Measurements from ENCODE around the gene PJA1. TPM values are rescaled to one million over a fixed set of nuclear protein-coding genes. Genes with fewer than 3 reads are reported as not detected.

The PJA1 gene
- total RNA-seq, 2 experiments from 2014 or later = 18.4 to 20.2 TPM

- no peak overlapping the region for H2AFZ ChIP-seq (ENCODE audit: low read length)
- BruUV-seq (replicated peaks) = no TSS peak
- intact Hi-C loops (cut with micrococcal nuclease; ENCODE audit: unreplicated experiment) = no loop called here
- no peaks in the 10 kb centered on the region for H4K20me1 ChIP-seq (ENCODE audit: insufficient read depth, low read length)
- no peak overlapping the region for H3K4me2 ChIP-seq (ENCODE audit: low read length)
- DNase-seq (ENCODE audit: low spot score) = no peak
- CTCF ChIA-PET (ENCODE audit: unreplicated experiment) = no interaction called here
- no peak overlapping the region for H3K4me3 ChIP-seq (ENCODE audit: low read depth, low read length, poor library complexity, severe bottlenecking)
- no peaks in the 10 kb centered on the region for H3K9me3 ChIP-seq (ENCODE audit: low read length)
- no peaks in the 10 kb centered on the region for H3K4me1 ChIP-seq (ENCODE audit: insufficient read depth, low read length, poor library complexity, severe bottlenecking)
- H3K79me2 ChIP-seq (ENCODE audit: insufficient read depth, low read depth, low read length) = no peaks in the 10 kb centered on the region
- POLR2A ChIA-PET = interaction anchor here (1.1 kb wide), 1 partner anchor 12 kb away, joined by 3 read pairs; the partner anchor contains the start of gene PJA1
- H3K36me3 ChIP-seq (ENCODE audit: insufficient read depth, low read length) = no peaks in the 10 kb centered on the region
- no peak overlapping the region for H3K27ac ChIP-seq (ENCODE audit: low read depth, low read length, poor library complexity, severe bottlenecking)
- no peaks in the 10 kb centered on the region for H3K9me2 ChIP-seq (ENCODE audit: insufficient read depth, low read length)
- TF ChIP-seq EZH2phosphoT487 (IDR thresholded peaks at IDR 0.05; ENCODE audit: borderline replicate concordance, low read depth, low read length) = no peak
- no peak for TF ChIP-seq CTCF (conservative IDR thresholded peaks at IDR 0.05; ENCODE audit: low read length)
These were observed 12.4 kb upstream of the PJA1 start for GRCh38 chrX:69177511-69178162.

GRCh38 chrX:69176053-69176452 lies 10.8 kb upstream of the PJA1 start:
- no peaks in the 10 kb centered on the region for H3K36me3 ChIP-seq (ENCODE audit: insufficient read depth, low read length)
- intact Hi-C loops (cut with micrococcal nuclease; ENCODE audit: unreplicated experiment) = no loop called here
- no peaks in the 10 kb centered on the region for H4K20me1 ChIP-seq (ENCODE audit: insufficient read depth, low read length)
- BruUV-seq (replicated peaks) = no TSS peak
- no peak for TF ChIP-seq EZH2phosphoT487 (IDR thresholded peaks at IDR 0.05; ENCODE audit: borderline replicate concordance, low read depth, low read length)
- no peak for TF ChIP-seq CTCF (conservative IDR thresholded peaks at IDR 0.05; ENCODE audit: low read length)
- no peaks in the 10 kb centered on the region for H3K4me1 ChIP-seq (ENCODE audit: insufficient read depth, low read length, poor library complexity, severe bottlenecking)
- H3K4me2 ChIP-seq (ENCODE audit: low read length) = no peak overlapping the region
- no peaks in the 10 kb centered on the region for H3K9me3 ChIP-seq (ENCODE audit: low read length)
- H3K27ac ChIP-seq (ENCODE audit: low read depth, low read length, poor library complexity, severe bottlenecking) = no peak overlapping the region
- no peaks in the 10 kb centered on the region for H3K9me2 ChIP-seq (ENCODE audit: insufficient read depth, low read length)
- H3K79me2 ChIP-seq (ENCODE audit: insufficient read depth, low read depth, low read length) = no peaks in the 10 kb centered on the region
- POLR2A ChIA-PET = no interaction called here
- no peak for DNase-seq (ENCODE audit: low spot score)
- no peak overlapping the region for H2AFZ ChIP-seq (ENCODE audit: low read length)
- no peak overlapping the region for H3K4me3 ChIP-seq (ENCODE audit: low read depth, low read length, poor library complexity, severe bottlenecking)
- CTCF ChIA-PET (ENCODE audit: unreplicated experiment) = no interaction called here

- intact Hi-C loops (cut with micrococcal nuclease; ENCODE audit: unreplicated experiment) = no loop called here
- no peaks in the 10 kb centered on the region for H3K79me2 ChIP-seq (ENCODE audit: insufficient read depth, low read depth, low read length)
- no peaks in the 10 kb centered on the region for H3K4me1 ChIP-seq (ENCODE audit: insufficient read depth, low read length, poor library complexity, severe bottlenecking)
- H3K27ac ChIP-seq (ENCODE audit: low read depth, low read length, poor library complexity, severe bottlenecking) = no peak overlapping the region
- no peaks in the 10 kb centered on the region for H4K20me1 ChIP-seq (ENCODE audit: insufficient read depth, low read length)
- H3K4me2 ChIP-seq (ENCODE audit: low read length) = no peak overlapping the region
- H3K4me3 ChIP-seq (ENCODE audit: low read depth, low read length, poor library complexity, severe bottlenecking) = no peak overlapping the region
- ChIA-PET POLR2A (no interaction called here), CTCF (ENCODE audit: unreplicated experiment) (no interaction called here)
- H3K9me2 ChIP-seq (ENCODE audit: insufficient read depth, low read length) = no peaks in the 10 kb centered on the region
- BruUV-seq (replicated peaks) = no TSS peak
- no peaks in the 10 kb centered on the region for H3K36me3 ChIP-seq (ENCODE audit: insufficient read depth, low read length)
- TF ChIP-seq CTCF (conservative IDR thresholded peaks at IDR 0.05; ENCODE audit: low read length) = no peak
- TF ChIP-seq EZH2phosphoT487 (IDR thresholded peaks at IDR 0.05; ENCODE audit: borderline replicate concordance, low read depth, low read length) = no peak
- H2AFZ ChIP-seq (ENCODE audit: low read length) = no peak overlapping the region
- H3K9me3 ChIP-seq (ENCODE audit: low read length) = no peaks in the 10 kb centered on the region
- no peak for DNase-seq (ENCODE audit: low spot score)
These were observed 8.7 kb upstream of the PJA1 start for GRCh38 chrX:69173906-69174305.
